HEK293 (cell line): ENCODE data around the gene PRIMA1.

Experiments
- ATF2 ChIP-seq: fragments of 450-650 bp; formaldehyde crosslinking; IDR thresholded peaks from 2 replicates; pipeline ENCODE4 v1.5.1; 2016; ENCODE audit warnings: missing biosample characterization, missing genetic modification characterization, low read depth
- CTCF ChIP-seq: fragments of 450-650 bp; formaldehyde crosslinking; IDR thresholded peaks from 2 replicates; pipeline ENCODE4 v1.5.1; 2016; ENCODE audit warnings: missing biosample characterization, missing genetic modification characterization
- GLIS2 ChIP-seq: fragments of 450-650 bp; formaldehyde crosslinking; IDR thresholded peaks from 2 replicates; pipeline ENCODE4 v1.5.1; 2016; ENCODE audit warnings: missing biosample characterization, missing genetic modification characterization
- KLF8 ChIP-seq: fragments of 450-650 bp; formaldehyde crosslinking; IDR thresholded peaks from 2 replicates; pipeline ENCODE4 v1.5.1; 2016; ENCODE audit warnings: missing biosample characterization, missing genetic modification characterization
- TCF7L2 ChIP-seq: IDR thresholded peaks from 2 replicates; pipeline ENCODE4 v1.6.1; 2011; ENCODE audit warnings: low read depth, mild to moderate bottlenecking, inconsistent platforms, low read length, moderate library complexity, borderline replicate concordance
- ZBTB11 ChIP-seq: fragments of 450-650 bp; formaldehyde crosslinking; conservative IDR thresholded peaks from 2 replicates; pipeline ENCODE4 v1.5.1; 2016; ENCODE audit warnings: low read depth, missing biosample characterization, missing genetic modification characterization
- ZFP69B ChIP-seq: fragments of 450-650 bp; formaldehyde crosslinking; IDR thresholded peaks from 2 replicates; pipeline ENCODE4 v1.5.1; 2016; ENCODE audit warnings: missing biosample characterization, missing genetic modification characterization
- ZNF138 ChIP-seq: fragments of 450-650 bp; formaldehyde crosslinking; IDR thresholded peaks from 2 replicates; pipeline ENCODE4 v1.5.1; 2016; ENCODE audit warnings: missing biosample characterization, missing genetic modification characterization, borderline replicate concordance
- ZNF37A ChIP-seq: fragments of 450-650 bp; IDR thresholded peaks from 2 replicates; pipeline ENCODE4 v1.5.1; 2018; ENCODE audit warnings: missing biosample characterization, missing genetic modification characterization
- ZNF639 ChIP-seq: fragments of 450-650 bp; formaldehyde crosslinking; IDR thresholded peaks from 2 replicates; pipeline ENCODE4 v1.5.1; 2016; ENCODE audit warnings: missing biosample characterization, missing genetic modification characterization
- ZNF843 ChIP-seq: fragments of 450-650 bp; formaldehyde crosslinking; IDR thresholded peaks from 2 replicates; pipeline ENCODE4 v1.5.1; 2016; ENCODE audit warnings: missing biosample characterization, missing genetic modification characterization
- ZSCAN30 ChIP-seq: fragments of 450-650 bp; IDR thresholded peaks from 2 replicates; pipeline ENCODE4 v1.5.1; 2018; ENCODE audit warnings: missing biosample characterization, mild to moderate bottlenecking, missing genetic modification characterization, moderate library complexity
- TF ChIP-seq, protein P1 (sequence below): fragments of 450-650 bp; formaldehyde crosslinking; IDR thresholded peaks from 2 replicates; pipeline ENCODE4 v1.5.1; 2016; ENCODE audit warnings: missing biosample characterization, missing genetic modification characterization

DNA sequence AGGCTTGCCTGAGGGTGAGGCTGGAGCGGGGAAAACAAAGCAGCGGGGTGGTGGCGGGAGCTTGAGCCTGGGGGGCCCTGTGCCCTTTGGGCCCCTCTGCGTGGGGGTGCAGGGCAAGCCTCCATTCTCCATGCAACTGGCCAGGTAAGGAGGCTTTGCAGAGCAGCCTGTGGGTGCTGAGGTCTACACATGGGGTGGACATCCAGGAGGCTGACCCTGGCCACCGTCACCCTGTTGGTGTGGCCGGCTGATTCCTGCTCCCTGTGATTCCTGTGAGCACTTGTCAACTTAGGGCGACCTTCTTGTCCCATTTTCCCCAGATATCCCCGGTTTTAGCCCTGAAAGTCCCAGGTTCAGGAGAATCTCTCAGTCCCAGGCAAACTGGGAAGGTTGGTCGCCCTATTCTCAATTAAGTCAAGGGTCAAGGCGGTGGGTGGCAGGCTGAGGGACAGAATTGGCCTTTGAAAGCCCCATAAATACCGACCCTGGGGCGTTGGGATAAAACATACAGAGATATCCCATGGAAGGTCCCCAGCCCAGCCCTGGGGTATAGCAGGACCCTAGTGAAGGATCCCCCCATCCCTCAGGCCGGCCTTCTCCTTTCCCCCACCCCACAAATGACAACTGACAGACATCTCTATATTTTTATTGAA is 70.5 kb downstream of the PRIMA1 start:
- no peak for TF ChIP-seq ATF2 (tag by site-specific recombination)
- no peak for TF ChIP-seq GLIS2
- no peak for TF ChIP-seq ZNF639
- no peak for TF ChIP-seq CTCF (tag by site-specific recombination)
- no peak for TF ChIP-seq ZSCAN30
- TF ChIP-seq ZBTB11 (tag by site-specific recombination) = no peak
- no peak for TF ChIP-seq KLF8 (tag by site-specific recombination)
- no peak for TF ChIP-seq ZNF37A (tag by site-specific recombination)
- TF ChIP-seq ZNF138 (tag by site-specific recombination) = no peak
- no peak for TF ChIP-seq ZFP69B (tag by site-specific recombination)
- no peak for TF ChIP-seq ZNF843 (tag by site-specific recombination)
- TF ChIP-seq, protein P1, sequence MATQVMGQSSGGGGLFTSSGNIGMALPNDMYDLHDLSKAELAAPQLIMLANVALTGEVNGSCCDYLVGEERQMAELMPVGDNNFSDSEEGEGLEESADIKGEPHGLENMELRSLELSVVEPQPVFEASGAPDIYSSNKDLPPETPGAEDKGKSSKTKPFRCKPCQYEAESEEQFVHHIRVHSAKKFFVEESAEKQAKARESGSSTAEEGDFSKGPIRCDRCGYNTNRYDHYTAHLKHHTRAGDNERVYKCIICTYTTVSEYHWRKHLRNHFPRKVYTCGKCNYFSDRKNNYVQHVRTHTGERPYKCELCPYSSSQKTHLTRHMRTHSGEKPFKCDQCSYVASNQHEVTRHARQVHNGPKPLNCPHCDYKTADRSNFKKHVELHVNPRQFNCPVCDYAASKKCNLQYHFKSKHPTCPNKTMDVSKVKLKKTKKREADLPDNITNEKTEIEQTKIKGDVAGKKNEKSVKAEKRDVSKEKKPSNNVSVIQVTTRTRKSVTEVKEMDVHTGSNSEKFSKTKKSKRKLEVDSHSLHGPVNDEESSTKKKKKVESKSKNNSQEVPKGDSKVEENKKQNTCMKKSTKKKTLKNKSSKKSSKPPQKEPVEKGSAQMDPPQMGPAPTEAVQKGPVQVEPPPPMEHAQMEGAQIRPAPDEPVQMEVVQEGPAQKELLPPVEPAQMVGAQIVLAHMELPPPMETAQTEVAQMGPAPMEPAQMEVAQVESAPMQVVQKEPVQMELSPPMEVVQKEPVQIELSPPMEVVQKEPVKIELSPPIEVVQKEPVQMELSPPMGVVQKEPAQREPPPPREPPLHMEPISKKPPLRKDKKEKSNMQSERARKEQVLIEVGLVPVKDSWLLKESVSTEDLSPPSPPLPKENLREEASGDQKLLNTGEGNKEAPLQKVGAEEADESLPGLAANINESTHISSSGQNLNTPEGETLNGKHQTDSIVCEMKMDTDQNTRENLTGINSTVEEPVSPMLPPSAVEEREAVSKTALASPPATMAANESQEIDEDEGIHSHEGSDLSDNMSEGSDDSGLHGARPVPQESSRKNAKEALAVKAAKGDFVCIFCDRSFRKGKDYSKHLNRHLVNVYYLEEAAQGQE (tag by site-specific recombination) = no peak
- no peak for TF ChIP-seq TCF7L2
